GM18858 (cell line): ENCODE data around the gene CSF1R.
"Not testable (repeated sequence)": the region's sequence is repeated elsewhere in the genome, so short reads cannot be mapped to it uniquely, and the experiment has no call there.

ENCODE experiments used
- ATAC-seq: cut with Tn5 transposase; IDR thresholded peaks from one replicate; pipeline ENCODE4 v1.9.1; 2021; ENCODE audit not compliant: unreplicated experiment

Gene CSF1R

GRCh38 chr5:150056075-150056443, 30.3 kb downstream of the CSF1R start:
- ATAC-seq: no peak

DNA sequence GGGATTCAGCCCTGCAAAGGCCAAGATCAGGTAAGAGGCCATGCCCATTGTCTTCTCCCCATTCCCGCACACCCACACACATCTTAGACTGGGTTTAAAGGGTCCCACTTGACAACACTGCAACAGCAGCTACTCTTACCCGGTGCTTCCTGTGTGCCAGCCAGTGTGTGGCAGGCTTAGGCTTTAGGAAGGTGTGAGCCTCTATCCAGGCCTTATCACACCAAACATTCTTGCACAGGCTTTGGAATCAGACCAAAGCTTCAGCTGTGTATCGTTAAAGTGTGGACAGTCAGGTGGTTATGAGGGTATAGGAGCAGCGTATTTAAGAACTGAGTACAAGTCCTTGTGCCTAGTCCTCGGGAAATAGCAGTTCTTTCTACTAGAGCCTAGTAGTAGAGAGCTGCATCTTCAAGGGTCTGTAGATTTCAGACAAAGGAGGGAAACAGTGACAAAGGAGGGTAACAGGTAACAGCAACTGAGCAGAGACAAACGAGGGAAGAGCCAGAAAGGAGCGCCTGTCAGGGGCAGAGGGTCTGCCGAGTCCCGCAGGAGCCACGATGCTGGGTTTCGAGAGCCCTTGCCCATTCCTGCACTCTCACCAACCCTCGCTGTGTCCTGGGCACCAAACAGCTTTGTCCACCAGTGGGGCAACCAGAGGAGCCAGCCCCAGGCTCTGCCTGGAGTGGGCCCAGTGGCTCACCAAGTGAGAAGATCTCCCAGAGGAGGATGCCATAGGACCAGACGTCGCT, 30.9 kb downstream of the CSF1R start:
- ATAC-seq: no peak

DNA sequence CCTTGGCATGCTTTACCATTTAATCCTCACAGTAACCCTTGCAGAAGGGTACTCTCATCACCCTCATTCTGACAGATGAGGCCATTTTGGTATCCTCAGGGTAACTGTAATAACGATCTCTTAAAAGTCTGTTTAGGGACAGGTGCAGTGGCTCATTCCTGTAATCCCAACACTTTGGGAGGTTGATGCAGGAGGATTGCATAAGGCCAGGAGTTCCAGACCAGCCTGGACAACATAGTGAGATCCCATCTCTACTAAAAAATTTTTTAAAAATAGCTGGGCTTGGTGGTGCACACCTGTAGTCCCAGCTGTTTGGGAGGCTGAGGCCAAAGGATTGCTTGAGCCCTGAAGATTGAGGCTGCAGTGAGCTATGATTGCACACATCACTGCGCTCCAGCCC, 31.8 kb downstream of the CSF1R start:
- no peak for ATAC-seq

GRCh38 chr5:150053713-150054392, 32.5 kb downstream of the CSF1R start:
- ATAC-seq: no peak

DNA sequence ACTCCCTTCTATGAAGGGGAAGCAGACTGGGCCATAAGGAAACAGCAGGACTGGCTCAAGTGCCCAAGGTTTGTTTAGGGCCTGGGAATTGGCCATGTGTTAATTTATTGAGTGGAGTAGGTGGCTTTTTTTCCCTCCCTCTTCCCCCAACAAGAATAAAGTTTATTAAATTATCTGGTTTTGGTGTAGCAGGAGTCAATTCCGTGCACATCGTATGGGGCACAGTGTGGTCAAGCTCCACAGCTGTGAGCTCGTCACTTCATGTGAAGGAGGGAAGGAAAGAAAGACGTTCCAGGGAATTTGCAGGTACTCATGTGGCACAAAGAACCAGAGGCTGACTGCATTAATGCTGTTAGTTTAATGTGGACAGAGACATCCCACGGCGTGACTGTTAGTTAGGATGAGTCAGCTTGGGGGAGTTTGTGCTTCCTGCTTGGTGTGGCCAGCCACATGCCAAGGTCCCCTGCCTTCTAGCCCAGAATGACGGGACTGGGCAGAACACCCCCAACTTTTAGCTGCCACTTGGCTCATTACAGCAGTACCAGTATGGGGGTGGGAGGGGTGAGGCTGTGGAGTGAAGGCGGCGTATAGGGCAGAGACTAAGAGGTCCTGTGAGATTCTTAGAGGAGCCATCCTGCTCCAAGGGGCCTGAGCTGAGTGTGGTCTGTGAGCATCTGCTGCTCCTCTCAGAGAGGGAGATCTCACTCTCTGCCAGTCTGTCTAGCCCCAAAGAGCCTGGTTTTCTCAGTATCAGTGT, 33.2 kb downstream of the CSF1R start:
- ATAC-seq: no peak

DNA sequence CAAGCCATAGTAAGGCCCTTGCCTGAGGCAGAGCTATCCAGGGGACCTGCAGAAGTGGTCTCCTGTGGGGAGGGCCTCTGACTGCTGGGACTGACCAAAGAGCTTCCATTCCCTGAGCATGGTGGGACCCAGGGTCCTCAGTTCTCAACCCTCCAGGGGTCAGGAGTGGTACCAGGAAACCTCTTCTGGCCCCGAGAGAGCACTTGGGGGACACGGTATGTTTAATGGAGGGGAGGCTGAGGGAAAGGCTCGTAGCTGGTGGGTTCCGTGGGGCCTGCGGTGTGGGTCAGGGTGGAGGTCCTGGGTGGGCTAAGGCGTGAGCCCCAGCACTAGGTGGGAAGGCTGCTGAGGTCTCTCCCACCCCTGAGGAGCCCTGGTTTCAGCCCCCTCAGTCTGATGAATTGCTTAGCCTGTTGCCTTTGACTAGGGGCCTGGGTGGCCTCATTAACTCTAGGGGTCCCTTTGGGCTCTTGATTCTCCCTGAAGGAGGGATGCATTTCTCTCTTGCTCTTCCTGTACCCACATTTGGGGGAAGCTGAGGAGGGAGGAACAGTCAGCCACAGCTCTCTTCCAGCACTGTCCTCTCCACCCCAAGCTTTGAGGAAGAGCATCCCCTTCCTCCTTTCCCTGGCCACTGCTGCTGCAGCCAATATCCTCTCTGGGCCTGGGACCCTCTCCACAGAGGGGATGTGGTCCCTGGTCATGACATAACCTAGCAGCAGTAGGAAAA, 34.0 kb downstream of the CSF1R start:
- ATAC-seq: no peak

- no peak for ATAC-seq
These were observed 34.6 kb downstream of the CSF1R start for GRCh38 chr5:150051657-150052195.

GRCh38 chr5:150050172-150050811, 36.1 kb downstream of the CSF1R start:
- not testable (repeated sequence) for ATAC-seq

DNA sequence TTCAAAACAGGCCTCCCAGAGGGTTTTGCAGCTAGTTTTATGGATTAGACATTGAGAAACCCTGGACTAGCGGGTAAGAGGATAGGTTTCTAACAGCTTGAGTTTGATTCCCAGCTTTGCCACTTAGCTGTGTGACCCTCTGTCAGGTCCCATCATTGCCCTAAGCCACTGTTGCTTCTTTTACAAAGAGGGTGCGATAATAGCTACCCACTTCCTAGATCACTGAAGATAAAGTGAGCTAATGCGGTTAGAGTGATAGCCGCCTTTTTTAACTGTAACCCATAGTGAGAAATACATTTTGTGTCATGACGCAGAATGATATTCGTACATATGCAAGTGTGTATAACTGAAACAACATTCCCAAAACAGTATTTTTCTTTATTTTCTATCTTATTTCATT, 40.3 kb downstream of the CSF1R start:
- no peak for ATAC-seq

- no peak for ATAC-seq
These were observed 40.8 kb downstream of the CSF1R start for GRCh38 chr5:150045549-150045948.

DNA sequence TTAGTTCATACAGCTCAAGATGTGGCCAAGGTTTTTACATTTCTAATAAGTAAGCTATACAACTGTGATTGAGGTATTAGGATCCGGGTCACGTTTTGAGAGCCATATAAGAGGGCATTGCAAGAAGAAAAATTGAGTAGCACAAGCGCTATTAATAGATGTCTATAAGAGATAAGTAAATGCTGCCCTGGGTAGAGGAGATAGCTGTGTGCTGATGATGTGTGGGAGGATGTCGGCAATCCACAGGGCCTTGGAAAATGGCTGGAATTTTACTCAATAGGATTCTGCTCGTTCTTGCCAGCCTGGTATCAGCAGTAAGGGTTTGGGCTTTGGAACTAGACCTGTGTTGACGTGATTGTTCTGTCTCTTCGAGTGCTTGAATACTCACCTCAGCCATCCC, 41.6 kb downstream of the CSF1R start:
- ATAC-seq: no peak

GRCh38 chr5:150044329-150044681, 42.0 kb downstream of the CSF1R start:
- no peak for ATAC-seq

- ATAC-seq: no peak
These were observed 42.6 kb downstream of the CSF1R start for GRCh38 chr5:150043657-150044328.

GRCh38 chr5:150042459-150042858, 43.9 kb downstream of the CSF1R start:
- no peak for ATAC-seq

DNA sequence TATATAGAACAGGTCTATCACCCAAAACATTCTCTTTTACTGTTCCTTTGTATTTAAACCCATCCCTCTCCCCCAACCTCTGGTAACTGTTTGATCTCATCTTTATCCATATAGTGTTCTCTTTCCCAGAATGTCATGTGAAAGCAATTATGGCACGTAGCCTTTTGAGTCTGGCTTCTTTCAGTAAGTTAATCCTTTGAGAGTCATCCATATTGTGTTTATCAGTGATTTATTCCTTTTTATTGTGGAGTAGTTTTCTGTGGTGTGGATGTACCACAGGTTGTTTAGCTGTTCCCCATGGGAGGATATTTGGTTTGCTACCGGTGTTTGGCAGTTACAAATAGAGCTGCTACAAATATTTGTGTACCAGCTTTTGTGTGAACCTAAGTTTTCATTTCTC, 47.8 kb downstream of the CSF1R start:
- no peak for ATAC-seq

DNA sequence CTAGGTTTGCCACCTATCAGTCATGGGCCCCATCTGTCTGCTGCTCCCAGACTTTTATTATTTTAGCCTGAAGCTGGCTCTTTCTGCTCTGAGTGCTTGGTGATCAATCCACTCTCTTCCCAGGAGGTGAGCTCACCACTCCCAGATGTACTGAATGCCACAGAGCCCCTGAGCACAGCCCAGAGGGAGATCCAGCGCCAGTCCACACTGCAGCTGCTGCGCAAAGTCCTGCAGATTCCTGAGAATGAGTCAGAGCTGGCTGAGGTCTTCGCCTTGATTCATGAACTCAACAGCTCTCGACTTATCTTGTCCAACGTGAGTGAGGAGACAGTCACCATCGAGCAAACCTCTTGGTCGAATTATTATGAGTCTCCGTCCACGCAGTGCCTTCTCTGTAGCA, 49.8 kb downstream of the CSF1R start:
- ATAC-seq: no peak

DNA sequence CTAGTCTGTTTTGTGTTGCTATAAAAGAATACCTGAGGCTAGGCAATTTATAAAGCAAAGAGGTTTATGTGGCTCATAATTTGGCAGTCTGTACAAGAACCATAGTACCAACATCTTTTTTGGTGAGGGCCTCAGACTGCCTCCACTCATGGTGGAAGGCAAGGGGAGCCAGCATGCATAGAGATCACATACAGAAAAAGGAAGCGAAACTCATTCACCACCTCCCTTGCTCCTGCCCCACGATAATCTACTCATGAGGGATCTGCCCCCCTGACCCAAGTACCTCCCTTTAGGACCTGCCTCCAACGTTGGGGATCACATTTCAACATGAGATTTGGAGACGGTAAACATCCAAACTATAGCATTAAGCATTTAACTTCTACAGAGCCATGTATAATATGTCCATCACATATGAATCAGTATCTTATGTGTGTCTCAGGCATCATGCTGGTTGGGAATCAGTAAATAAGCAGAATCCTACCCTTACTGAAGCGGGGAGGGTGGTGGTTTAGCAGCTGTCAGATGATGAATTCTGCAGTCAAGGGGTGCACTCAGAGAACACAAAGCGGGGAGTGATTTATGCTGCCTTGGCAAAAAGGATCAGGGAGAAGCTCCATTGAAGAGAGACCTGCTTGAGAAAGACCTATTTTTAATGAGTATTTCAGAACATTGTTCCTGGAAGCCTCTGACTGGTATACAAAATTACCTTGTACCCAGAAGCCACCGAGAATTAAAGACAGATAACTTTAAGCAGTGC, 51.0 kb downstream of the CSF1R start:
- ATAC-seq: peak; percentile 89

DNA sequence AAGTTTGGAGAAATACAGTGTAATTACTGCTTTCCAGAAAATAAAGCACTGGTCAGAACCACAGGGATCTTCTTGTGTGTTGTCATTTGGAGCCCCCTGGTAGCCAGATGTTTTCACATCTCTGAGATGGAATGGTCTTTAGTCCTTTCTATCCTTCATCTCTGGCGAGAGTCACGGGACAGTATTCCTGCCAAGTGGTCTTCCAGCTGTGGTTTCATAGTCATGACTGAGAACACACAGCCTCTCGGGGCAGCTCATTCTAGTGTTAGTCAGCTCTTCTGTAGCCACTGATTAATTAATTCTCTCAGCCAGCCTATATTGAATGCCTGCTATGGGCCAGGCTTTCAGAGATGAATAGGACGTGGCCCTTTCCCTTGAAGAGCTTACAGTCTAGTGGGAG, 51.7 kb downstream of the CSF1R start:
- no peak for ATAC-seq

GRCh38 chr5:150033334-150033733, 53.0 kb downstream of the CSF1R start:
- ATAC-seq: no peak
